ENCODE measurements around the gene PDE5A. TPM values are rescaled to one million over a fixed set of nuclear protein-coding genes. Genes with fewer than 3 reads are reported as not detected.

The PDE5A gene
- total and polyA plus RNA-seq, 2 donors (not counting 3 experiments of a cell fraction or from before 2014, with no cell fraction given) = 0.73 to 2.3 TPM

- Histone ChIP-seq H3K9ac (replicated peaks; ENCODE audit: extremely low read depth, insufficient read depth, low read length) (no peak overlapping the region), H3K4me3 (replicated peaks in 1 of 3; ENCODE audit: insufficient read depth in 1 of 3, low read depth in 1 of 3, low read length in 3 of 3) (no peak overlapping the region), H3K9me3 (replicated peaks; ENCODE audit: control insufficient read depth, insufficient read depth, low read length) (no peaks in the 10 kb centered on the region), H3K4me1 (ENCODE audit: control insufficient read depth, extremely low read depth, insufficient read depth, low read length) (no peaks in the 10 kb centered on the region), H3K4me2 (ENCODE audit: insufficient read depth, low read length) (no peak overlapping the region), H3K9me1 (replicated peaks; ENCODE audit: control insufficient read depth, extremely low read depth, insufficient read depth, low read length) (no peaks in the 10 kb centered on the region), H3K36me3 (ENCODE audit: control insufficient read depth in 2 of 2, extremely low read depth in 1 of 2, insufficient read depth in 2 of 2, low read length in 2 of 2) (no peaks in the 10 kb centered on the region), H3K79me2 (ENCODE audit: control insufficient read depth, insufficient read depth, low read length) (no peaks in the 10 kb centered on the region), H3K27me3 (ENCODE audit: control insufficient read depth in 2 of 2, insufficient read depth in 2 of 2, low read length in 2 of 2) (no peaks in the 10 kb centered on the region), H4K20me1 (replicated peaks; ENCODE audit: control insufficient read depth, extremely low read depth, insufficient read depth, low read length) (no peaks in the 10 kb centered on the region), H2AFZ (ENCODE audit: low read depth, low read length) (no peak overlapping the region), H3K27ac (ENCODE audit: insufficient read depth, low read depth, low read length) (no peak overlapping the region)
- FAIRE-seq (no peak), DNase-seq (ENCODE audit: low read depth, low spot score) (no peak)
- CTCF ChIA-PET = interaction anchor here (1.9 kb wide), 1 partner anchor 20 kb away, joined by 5 read pairs; no protein-coding TSS in a partner anchor
- intact Hi-C loops (cut with micrococcal nuclease) = no loop called here
- dilution Hi-C loops (cut with MboI; ENCODE audit: extremely low pct_ligation_motif_present, low sequenced_read_pairs) = no loop called here
- no TSS peak for BruUV-seq (replicated peaks)
- POLR2A ChIA-PET = no interaction called here
- no peak for TF ChIP-seq POLR2AphosphoS5 (IDR thresholded peaks at IDR 0.05; ENCODE audit: insufficient read depth, low read depth, low read length)
- no peak for TF ChIP-seq FOS (IDR thresholded peaks at IDR 0.05; ENCODE audit: borderline replicate concordance, insufficient read depth, low read length)
- TF ChIP-seq JUN (IDR thresholded peaks at IDR 0.05; ENCODE audit: borderline replicate concordance, insufficient read depth, insufficient read length, low read depth) = no peak
- no peak for TF ChIP-seq MAX (IDR thresholded peaks at IDR 0.05; ENCODE audit: insufficient read depth, insufficient read length)
- TF ChIP-seq EZH2 (IDR thresholded peaks at IDR 0.05; ENCODE audit: borderline replicate concordance, low read depth, low read length, severe bottlenecking) = no peak
- no peak for TF ChIP-seq GATA2 (IDR thresholded peaks at IDR 0.05; ENCODE audit: insufficient read depth, insufficient read length, low read depth, low read length)
- no peak for TF ChIP-seq MYC (IDR thresholded peaks at IDR 0.05; ENCODE audit: low read depth, low read length)
- no peak for TF ChIP-seq CTCF (IDR thresholded peaks at IDR 0.05; ENCODE audit: extremely low read depth in 1 of 2, insufficient read depth in 1 of 2, low read depth in 1 of 2, low read length in 2 of 2)
- TF ChIP-seq POLR2A (IDR thresholded peaks at IDR 0.05; ENCODE audit: low read depth, low read length) = no peak
These were observed 17.9 kb upstream of the PDE5A start for GRCh38 chr4:119646347-119647071.
